Astrocyte of the cerebellum (primary cell): ENCODE data around the gene SLIT3.
A peak's percentile ranks its signal among the peaks of the same experiment; 100 is the strongest.

Experiments used
- DNase-seq: peaks from one replicate; pipeline ENCODE4 v3.0.0-alpha.2; 2011; ENCODE audit warnings: low read depth
- H3K4me3 ChIP-seq: 2 replicates; pipeline ENCODE4 v1.5.1; 2011; ENCODE audit warnings: mild to moderate bottlenecking, low read depth, low read length, moderate library complexity
- CTCF ChIP-seq: IDR thresholded peaks from 2 replicates; pipeline ENCODE4 v1.5.1; 2012; ENCODE audit warnings: low read length, low read depth, moderate library complexity, mild to moderate bottlenecking; ENCODE audit errors: missing control alignments
- in situ Hi-C: cut with HindIII; loops from 2 replicates; pipeline ENCODE4 v1.10.0; 2017; ENCODE audit warnings: low sequenced_read_pairs

SLIT3 gene

GRCh38 chr5:168651648-168652047 lies 649.3 kb downstream of the SLIT3 start:
- in situ Hi-C loops = no loop called here
- peak; percentile 39 for DNase-seq
- no peak overlapping the region for H3K4me3 ChIP-seq
- no peak for TF ChIP-seq CTCF

DNA sequence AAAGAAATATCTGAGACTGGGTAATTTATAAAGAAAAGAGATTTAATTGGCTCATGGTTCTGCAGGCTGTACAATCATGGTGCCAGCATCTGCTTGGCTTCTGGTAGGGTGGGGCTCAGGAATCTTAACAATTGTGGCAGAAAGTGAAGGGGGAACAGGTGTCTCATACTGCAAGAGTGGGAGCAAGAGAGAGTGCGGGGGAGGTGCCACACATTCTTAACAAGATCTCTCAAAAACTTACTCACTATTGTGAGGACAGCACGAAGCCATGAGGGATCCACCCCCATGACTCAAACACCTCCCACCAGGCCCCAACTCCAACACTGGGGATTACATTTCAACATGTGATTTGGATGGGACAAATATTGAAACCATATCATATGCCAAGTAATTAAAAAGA lies 651.6 kb downstream of the SLIT3 start:
- TF ChIP-seq CTCF = no peak
- DNase-seq = no peak
- in situ Hi-C loops = no loop called here
- H3K4me3 ChIP-seq = no peak overlapping the region

DNA sequence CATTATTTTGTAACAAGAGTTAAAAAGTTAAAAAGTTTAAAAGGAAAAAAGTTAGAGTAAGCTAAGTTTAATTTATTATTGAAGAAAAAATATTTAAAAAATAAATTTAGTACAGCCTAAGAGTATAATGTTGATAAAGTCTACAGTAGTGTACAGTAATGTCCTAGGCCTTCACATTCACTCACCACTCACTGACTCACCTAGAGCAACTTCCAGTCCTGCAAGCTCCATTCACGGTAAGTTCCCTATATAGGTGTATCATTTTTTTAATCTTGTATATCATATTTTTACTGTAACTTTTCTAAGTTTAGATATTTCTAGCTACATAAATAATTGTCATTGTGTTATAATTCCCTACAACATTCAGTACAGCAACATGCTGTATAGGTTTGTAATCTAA lies 652.4 kb downstream of the SLIT3 start:
- in situ Hi-C loops = no loop called here
- TF ChIP-seq CTCF = no peak
- DNase-seq = no peak
- no peak overlapping the region for H3K4me3 ChIP-seq

DNA sequence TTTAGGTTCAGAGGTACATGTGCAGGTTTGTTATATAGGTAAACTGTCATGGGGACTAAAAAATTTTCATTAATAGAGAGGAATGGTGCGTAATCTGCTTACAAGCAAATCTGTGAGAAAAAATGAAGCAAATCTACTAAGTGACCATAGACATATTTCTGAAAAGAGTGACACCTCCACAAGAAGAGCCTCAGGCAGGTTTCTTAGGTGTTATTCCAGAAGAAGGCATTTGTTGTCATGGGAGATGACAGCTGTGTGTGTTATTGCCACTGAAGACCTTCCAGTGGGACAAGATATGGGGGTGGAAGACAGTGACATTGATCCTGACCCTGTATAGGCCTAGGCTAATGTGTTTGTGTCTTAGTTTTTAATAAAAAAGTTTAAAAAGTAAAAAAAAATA lies 652.9 kb downstream of the SLIT3 start:
- H3K4me3 ChIP-seq = no peak overlapping the region
- in situ Hi-C loops = no loop called here
- DNase-seq = no peak
- TF ChIP-seq CTCF = no peak

- no peak for DNase-seq
- in situ Hi-C loops = no loop called here
- no peak for TF ChIP-seq CTCF
- H3K4me3 ChIP-seq = no peak overlapping the region
Observed at GRCh38 chr5:168647083-168647482, 653.9 kb downstream of the SLIT3 start.

- in situ Hi-C loops = no loop called here
- no peak for TF ChIP-seq CTCF
- DNase-seq = no peak
- H3K4me3 ChIP-seq = no peak overlapping the region
Observed at GRCh38 chr5:168646335-168646734, 654.6 kb downstream of the SLIT3 start.

GRCh38 chr5:168645195-168645594 lies 655.7 kb downstream of the SLIT3 start:
- no peak overlapping the region for H3K4me3 ChIP-seq
- no peak for TF ChIP-seq CTCF
- no peak for DNase-seq
- in situ Hi-C loops = no loop called here
